GM12875 (cell line): ENCODE results near the gene VSIG10L2.
"Not testable (repeated sequence)": the region's sequence is repeated elsewhere in the genome, so short reads cannot be mapped to it uniquely, and the experiment has no call there.

ENCODE experiments used
- H3K4me3 ChIP-seq: one replicate; pipeline ENCODE4 v1.5.1; 2011; ENCODE audit warnings: low read depth, low read length, control low read depth
- CTCF ChIP-seq: IDR thresholded peaks from 2 replicates; pipeline ENCODE4 v1.5.1; 2011; ENCODE audit warnings: low read depth, mild to moderate bottlenecking, control low read depth, inconsistent platforms, low read length, moderate library complexity, borderline replicate concordance; ENCODE audit not compliant: insufficient read depth

The VSIG10L2 gene

DNA sequence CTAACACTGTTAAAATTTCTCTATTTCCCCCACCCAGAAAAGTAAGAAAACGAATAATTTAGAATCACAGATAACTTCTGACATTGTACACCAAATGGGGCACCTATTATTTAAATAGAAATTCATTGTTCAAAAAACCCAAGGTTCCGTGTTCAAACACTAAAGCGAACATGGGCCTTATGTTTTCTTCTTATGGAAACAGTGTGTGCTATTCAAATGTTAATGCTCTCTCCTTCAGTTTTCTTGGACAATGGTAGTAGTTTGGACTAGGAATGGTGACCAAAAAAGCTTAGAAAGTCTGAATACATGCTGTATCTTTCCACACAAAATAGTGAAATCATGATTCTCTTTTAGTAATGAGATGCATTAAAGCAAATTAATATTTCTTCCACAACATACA is 33.7 kb downstream of the VSIG10L2 start:
- TF ChIP-seq CTCF = no peak
- H3K4me3 ChIP-seq = no peak overlapping the region

DNA sequence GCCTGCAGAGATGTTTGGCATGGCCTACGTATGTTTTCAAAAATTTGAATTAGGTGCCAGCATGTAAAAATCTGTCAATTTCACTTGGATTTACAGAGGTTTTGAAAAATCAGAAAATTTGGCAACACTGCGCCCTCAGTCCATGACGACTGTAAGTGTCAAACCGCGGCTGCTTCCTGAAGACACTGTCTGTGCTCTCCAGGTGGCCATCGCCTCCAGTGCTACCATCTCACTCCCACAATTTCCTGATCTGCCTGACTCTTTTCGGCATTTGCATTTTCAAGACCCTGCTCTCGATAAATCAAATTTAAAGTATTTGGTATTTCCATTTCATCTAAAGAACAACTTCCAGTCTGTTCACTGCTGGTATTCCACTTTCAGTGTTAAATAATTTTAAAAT is 34.6 kb downstream of the VSIG10L2 start:
- TF ChIP-seq CTCF = no peak
- no peak overlapping the region for H3K4me3 ChIP-seq

DNA sequence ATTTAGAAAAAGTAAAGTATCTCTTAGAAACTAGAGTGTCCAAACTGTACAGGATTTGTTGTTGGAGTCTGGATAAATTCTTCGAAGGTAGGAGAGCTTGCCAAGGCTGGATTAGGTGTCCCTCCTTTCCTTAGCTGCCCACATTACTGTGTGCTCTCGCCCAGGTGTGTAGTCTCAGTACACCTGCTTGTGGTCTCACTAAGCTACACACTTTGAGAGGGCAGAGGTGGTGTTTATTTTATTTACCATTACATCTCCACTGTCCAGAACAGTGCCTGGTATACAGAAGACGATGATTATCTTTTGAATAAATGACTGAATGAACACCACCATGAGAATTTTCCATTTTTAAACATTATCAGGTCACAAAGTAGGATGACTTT is 36.5 kb downstream of the VSIG10L2 start:
- TF ChIP-seq CTCF = no peak
- H3K4me3 ChIP-seq = no peak overlapping the region

DNA sequence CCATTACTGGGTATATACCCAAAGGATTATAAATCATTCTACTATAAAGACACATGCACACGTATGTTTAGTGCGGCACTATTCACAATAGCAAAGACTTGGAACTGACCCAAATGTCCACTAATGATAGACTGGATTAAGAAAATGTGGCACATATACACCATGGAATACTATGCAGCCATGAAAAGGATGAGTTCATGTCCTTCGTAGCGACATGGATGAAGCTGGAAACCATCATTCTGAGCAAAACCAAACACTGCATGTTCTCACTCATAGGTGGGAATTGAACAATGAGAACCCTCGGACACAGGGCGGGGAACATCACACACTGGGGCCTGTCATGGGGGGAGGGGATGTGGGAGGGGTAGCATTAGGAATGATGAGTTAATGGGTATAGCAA is 40.1 kb downstream of the VSIG10L2 start:
- not testable (repeated sequence) for H3K4me3 ChIP-seq

DNA sequence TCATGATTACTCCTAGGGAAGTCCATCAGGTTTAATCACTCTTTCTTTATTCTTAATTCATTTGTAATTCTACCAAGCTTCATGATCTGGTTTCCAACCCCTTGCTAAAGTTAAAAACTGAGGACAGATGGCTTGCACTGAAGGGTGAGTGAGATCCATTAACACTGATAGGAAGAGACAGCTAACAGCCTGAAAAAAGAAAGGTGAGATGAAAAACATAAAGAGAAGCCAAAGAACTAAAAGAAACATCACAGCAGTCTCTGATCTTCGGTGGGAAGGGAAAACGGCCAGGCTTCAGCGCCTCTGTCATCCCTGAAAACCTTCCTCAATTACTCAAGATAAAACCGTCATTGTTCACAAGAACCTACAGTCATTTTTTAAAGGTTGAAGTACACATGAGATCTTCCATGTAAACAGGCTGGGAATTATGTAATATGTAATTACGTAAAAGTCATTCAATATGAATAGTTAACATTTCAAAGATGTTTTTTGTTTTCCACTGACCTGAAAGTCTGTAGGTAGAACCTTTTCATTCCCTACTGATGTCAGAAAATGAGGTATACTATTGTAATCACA is 41.3 kb downstream of the VSIG10L2 start:
- H3K4me3 ChIP-seq = no peak overlapping the region
- TF ChIP-seq CTCF = no peak

GRCh38 chr11:125990244-125990643 is 44.4 kb downstream of the VSIG10L2 start:
- TF ChIP-seq CTCF = no peak
- H3K4me3 ChIP-seq = no peak overlapping the region

- no peak overlapping the region for H3K4me3 ChIP-seq
- no peak for TF ChIP-seq CTCF
Measured at GRCh38 chr11:125992893-125993292, 47.0 kb downstream of the VSIG10L2 start.

GRCh38 chr11:125994509-125994908 is 48.7 kb downstream of the VSIG10L2 start:
- no peak for TF ChIP-seq CTCF
- H3K4me3 ChIP-seq = no peak overlapping the region
